EL (cell line): ENCODE results near the gene ATP6V1C2.
"Not testable (repeated sequence)": the region's sequence is repeated elsewhere in the genome, so short reads cannot be mapped to it uniquely, and the experiment has no call there.

Experiments used
- DNase-seq: peaks from one replicate; pipeline ENCODE4 v3.0.0-alpha.2; 2016

ATP6V1C2 gene

GRCh38 chr2:10771786-10772185 is 50.4 kb downstream of the ATP6V1C2 start:
- DNase-seq = no peak

GRCh38 chr2:10772201-10772867 is 50.9 kb downstream of the ATP6V1C2 start:
- no peak for DNase-seq

GRCh38 chr2:10772868-10773215 is 51.4 kb downstream of the ATP6V1C2 start:
- no peak for DNase-seq

GRCh38 chr2:10773821-10774341 is 52.5 kb downstream of the ATP6V1C2 start:
- DNase-seq = no peak

GRCh38 chr2:10774394-10774793 is 53.0 kb downstream of the ATP6V1C2 start:
- no peak for DNase-seq

- DNase-seq = no peak
Observed at GRCh38 chr2:10775021-10775780, 53.8 kb downstream of the ATP6V1C2 start.

GRCh38 chr2:10775831-10776230 is 54.4 kb downstream of the ATP6V1C2 start:
- no peak for DNase-seq

GRCh38 chr2:10776231-10776977 is 55.0 kb downstream of the ATP6V1C2 start:
- DNase-seq = no peak

- DNase-seq = no peak
Observed at GRCh38 chr2:10777111-10777841, 55.8 kb downstream of the ATP6V1C2 start.

- no peak for DNase-seq
Observed at GRCh38 chr2:10777842-10778723, 56.7 kb downstream of the ATP6V1C2 start.

GRCh38 chr2:10778724-10779115 is 57.3 kb downstream of the ATP6V1C2 start:
- no peak for DNase-seq

GRCh38 chr2:10779776-10780490 is 58.5 kb downstream of the ATP6V1C2 start:
- no peak for DNase-seq

- no peak for DNase-seq
Observed at GRCh38 chr2:10780491-10780820, 59.0 kb downstream of the ATP6V1C2 start.

- not testable (repeated sequence) for DNase-seq
Observed at GRCh38 chr2:10780821-10781220, 59.4 kb downstream of the ATP6V1C2 start.

- DNase-seq = no peak
Observed at GRCh38 chr2:10781746-10782145, 60.3 kb downstream of the ATP6V1C2 start.

GRCh38 chr2:10783421-10783820 is 62.0 kb downstream of the ATP6V1C2 start:
- peak; percentile 32 for DNase-seq

GRCh38 chr2:10784719-10785118 is 63.3 kb downstream of the ATP6V1C2 start:
- no peak for DNase-seq

GRCh38 chr2:10785260-10785659 is 63.8 kb downstream of the ATP6V1C2 start:
- DNase-seq = no peak

GRCh38 chr2:10786240-10786982 is 65.0 kb downstream of the ATP6V1C2 start:
- no peak for DNase-seq

- no peak for DNase-seq
Observed at GRCh38 chr2:10787176-10787968, 65.9 kb downstream of the ATP6V1C2 start.
